IMR-90 (cell line): ENCODE measurements around the gene MCTP1. TPM values are rescaled to one million over a fixed set of nuclear protein-coding genes. Genes with fewer than 3 reads are reported as not detected.
A peak's percentile ranks its signal among the peaks of the same experiment; 100 is the strongest.

Source experiments
- ATAC-seq: fragments of 200-7000 bp; cut with Tn5 transposase; 2 replicates; pipeline ENCODE4 v1.9.1; 2020; ENCODE audit warnings: low read depth, mild to moderate bottlenecking, moderate library complexity
- BruUV-seq: library from RNA; stranded (reverse); fragments of 400-500 nt; replicated peaks from 2 replicates; lab custom pipeline; 2021; lab: Mats Ljungman, UMichigan
- CTCF ChIA-PET: fragments of 300-600 bp; formaldehyde crosslinking; extraction: SDS; loops from one replicate; lab custom pipeline; 2021; ENCODE audit warnings: antibody characterized with exemption; lab: Yijun Ruan, JAX
- POLR2A ChIA-PET: fragments of 300-600 bp; sonication (Branson Sonifier 250); formaldehyde crosslinking; loops from one replicate; lab custom pipeline; 2022; ENCODE audit warnings: antibody characterized with exemption; ENCODE audit not compliant: unreplicated experiment; lab: Charles Lee
- DNase-seq: peaks from one replicate; pipeline ENCODE4 v3.0.0; 2013
- H2AFZ ChIP-seq: replicated peaks from 2 replicates; pipeline ENCODE3; 2013; ENCODE audit warnings: low read length, mild to moderate bottlenecking; ENCODE audit not compliant: poor library complexity
- H2AK5ac ChIP-seq: 2 replicates; pipeline ENCODE4 v1.6.1; 2013; ENCODE audit warnings: low read depth, low read length, inconsistent platforms
- H2AK9ac ChIP-seq: replicated peaks from 2 replicates; pipeline ENCODE3; 2013; ENCODE audit warnings: mild to moderate bottlenecking, low read depth, low read length, moderate library complexity; ENCODE audit not compliant: poor library complexity
- H2BK120ac ChIP-seq: 2 replicates; pipeline ENCODE4 v1.6.1; 2013; ENCODE audit warnings: low read depth, low read length, inconsistent platforms
- H2BK15ac ChIP-seq: 3 replicates; pipeline ENCODE4 v1.6.1; 2013; ENCODE audit warnings: low read depth, low read length, inconsistent platforms
- H2BK20ac ChIP-seq: 2 replicates; pipeline ENCODE4 v1.6.1; 2013; ENCODE audit warnings: low read depth, mild to moderate bottlenecking, inconsistent platforms, low read length, moderate library complexity
- H2BK5ac ChIP-seq: 2 replicates; pipeline ENCODE4 v1.6.1; 2013; ENCODE audit warnings: mild to moderate bottlenecking, low read depth, low read length, inconsistent platforms; ENCODE audit not compliant: poor library complexity, severe bottlenecking
- H3K14ac ChIP-seq: replicated peaks from 2 replicates; pipeline ENCODE4 v1.6.1; 2013; ENCODE audit warnings: low read depth, low read length, inconsistent platforms
- H3K18ac ChIP-seq: 2 replicates; pipeline ENCODE4 v1.6.1; 2013; ENCODE audit warnings: low read depth, low read length, control low read depth
- H3K23ac ChIP-seq: 2 replicates; pipeline ENCODE4 v1.6.1; 2013; ENCODE audit warnings: low read depth, low read length, inconsistent platforms
- H3K27ac ChIP-seq: 2 replicates; pipeline ENCODE4 v1.5.1; 2013; ENCODE audit warnings: mild to moderate bottlenecking, control low read depth, low read length; ENCODE audit not compliant: insufficient read depth
- H3K27me3 ChIP-seq: 2 replicates; pipeline ENCODE4 v1.6.1; 2013; ENCODE audit warnings: low read length; ENCODE audit not compliant: control insufficient read depth, insufficient read depth
- H3K36me3 ChIP-seq: 2 replicates; pipeline ENCODE4 v1.6.1; 2013; ENCODE audit warnings: low read length, mixed read lengths; ENCODE audit not compliant: control insufficient read depth, insufficient read depth
- H3K4ac ChIP-seq: 2 replicates; pipeline ENCODE4 v1.6.1; 2013; ENCODE audit warnings: low read depth, low read length, inconsistent platforms
- H3K4me1 ChIP-seq: 2 replicates; pipeline ENCODE4 v1.6.1; 2013; ENCODE audit warnings: low read length, mixed read lengths; ENCODE audit not compliant: control insufficient read depth, insufficient read depth
- H3K4me2 ChIP-seq: 2 replicates; pipeline ENCODE4 v1.6.1; 2013; ENCODE audit warnings: low read depth, mild to moderate bottlenecking, control low read depth, low read length, moderate library complexity
- H3K4me3 ChIP-seq: 2 replicates; pipeline ENCODE4 v1.5.1; 2013; ENCODE audit warnings: low read depth, mild to moderate bottlenecking, control low read depth, low read length, moderate library complexity; ENCODE audit not compliant: insufficient read depth
- H3K56ac ChIP-seq: 2 replicates; pipeline ENCODE4 v1.6.1; 2013; ENCODE audit warnings: low read length, inconsistent platforms; ENCODE audit not compliant: insufficient read depth; ENCODE audit errors: extremely low read depth
- H3K79me1 ChIP-seq, 2 experiments: 2 replicates each; pipeline ENCODE4 v1.6.1; 2013; ENCODE audit warnings: low read length in 2 of 2, inconsistent platforms in 1 of 2, low read depth in 1 of 2
- H3K9ac ChIP-seq: 2 replicates; pipeline ENCODE4 v1.6.1; 2013; ENCODE audit warnings: low read depth, low read length, control low read depth
- H3K9me1 ChIP-seq: 2 replicates; pipeline ENCODE4 v1.6.1; 2013; ENCODE audit warnings: low read length, inconsistent platforms; ENCODE audit not compliant: insufficient read depth
- H3K9me3 ChIP-seq: 2 replicates; pipeline ENCODE4 v1.6.1; 2013; ENCODE audit warnings: low read length; ENCODE audit not compliant: control insufficient read depth, insufficient read depth
- H4K20me1 ChIP-seq: 2 replicates; pipeline ENCODE4 v1.6.1; 2013; ENCODE audit warnings: low read length, inconsistent platforms; ENCODE audit not compliant: insufficient read depth
- H4K5ac ChIP-seq: 2 replicates; pipeline ENCODE4 v1.6.1; 2013; ENCODE audit warnings: mild to moderate bottlenecking, low read depth, low read length, control low read depth
- H4K8ac ChIP-seq, 2 experiments: 2 replicates each; pipeline ENCODE4 v1.6.1; 2013; ENCODE audit warnings: low read depth in 2 of 2, low read length in 2 of 2, control low read depth in 1 of 2, inconsistent platforms in 1 of 2
- H4K91ac ChIP-seq: 2 replicates; pipeline ENCODE4 v1.6.1; 2013; ENCODE audit warnings: low read depth, low read length, inconsistent platforms; ENCODE audit not compliant: insufficient read depth
- CEBPB ChIP-seq: IDR thresholded peaks from 2 replicates; pipeline ENCODE4 v1.6.1; 2012; ENCODE audit warnings: low read depth, low read length, improper control_type of control experiment
- FOS ChIP-seq: fragments of 150-350 bp; IDR thresholded peaks from 2 replicates; pipeline ENCODE4 v1.6.1; 2016; ENCODE audit warnings: low read depth, low read length
- MAZ ChIP-seq: IDR thresholded peaks from 2 replicates; pipeline ENCODE4 v1.6.1; 2012; ENCODE audit warnings: low read depth, mild to moderate bottlenecking, low read length, improper control_type of control experiment, moderate library complexity, borderline replicate concordance
- MXI1 ChIP-seq: IDR thresholded peaks from 2 replicates; pipeline ENCODE4 v1.6.1; 2012; ENCODE audit warnings: low read depth, mild to moderate bottlenecking, low read length, moderate library complexity, borderline replicate concordance
- NFE2L2 ChIP-seq: fragments of 150-350 bp; IDR thresholded peaks from 2 replicates; pipeline ENCODE4 v1.6.1; 2016; ENCODE audit warnings: low read depth, mild to moderate bottlenecking, low read length
- RFX5 ChIP-seq: IDR thresholded peaks from 2 replicates; pipeline ENCODE4 v1.8.0; 2012; ENCODE audit warnings: low read depth, mild to moderate bottlenecking, low read length, moderate library complexity
- SMC3 ChIP-seq: fragments of 150-350 bp; IDR thresholded peaks from 2 replicates; pipeline ENCODE4 v1.6.1; 2016; ENCODE audit warnings: low read depth, mild to moderate bottlenecking, antibody characterized with exemption, low read length, moderate library complexity
- whole genome bisulfite sequencing, 2 experiments: methylation state at CpG; one replicate each; pipeline versions ENCODE4 v1.1.5 to v1.1.7; 2013; ENCODE audit warnings: missing lambda C conversion rate in 2 of 2; ENCODE audit not compliant: insufficient read length in 1 of 2; ENCODE audit errors: extremely low coverage in 2 of 2; 5-methylcytosine and 5-hydroxymethylcytosine counted together
- dilution Hi-C: fragments of 300-500 bp; cut with HindIII; formaldehyde crosslinking; loops from one replicate; pipeline ENCODE4 v1.14.3; 2018; ENCODE audit warnings: low sequenced_read_pairs; ENCODE audit not compliant: unreplicated experiment
- in situ Hi-C: fragments of 300-500 bp; cut with MboI; formaldehyde crosslinking; loops from 3 replicates; pipeline ENCODE4 v1.14.3; 2019; ENCODE audit warnings: low sequenced_read_pairs, inconsistent platforms, mixed read lengths
- intact Hi-C: fragments of 100-400 bp; cut with micrococcal nuclease; formaldehyde crosslinking; loops from 2 replicates; pipeline ENCODE4 v1.10.0; 2022
- polyA plus RNA-seq, 3 experiments: library from polyadenylated mRNA; depleted of rRNA; stranded (reverse); fragments of >200 nt; gene quantifications; 2 replicates each; pipeline ENCODE4 v1.2.3, GENCODE V29; 2012; ENCODE audit warnings: low replicate concordance in 1 of 3
- total RNA-seq: library from RNA; depleted of rRNA; stranded (reverse); fragments of >200 nt; gene quantifications from 2 replicates; pipeline ENCODE4 v1.2.3, GENCODE V29; 2012
- TF ChIP-seq, protein P1 (sequence below): conservative IDR thresholded peaks from 2 replicates; pipeline ENCODE4 v1.5.1; 2012; ENCODE audit warnings: mild to moderate bottlenecking, low read depth, low read length, improper control_type of control experiment
- TF ChIP-seq, protein P2 (sequence below): fragments of 150-350 bp; IDR thresholded peaks from 2 replicates; pipeline ENCODE4 v1.6.1; 2017; ENCODE audit warnings: mild to moderate bottlenecking, antibody characterized with exemption, low read length, low read depth

Gene MCTP1
- total and polyA plus RNA-seq, 2 of the 4 experiments (the other 2 are of a cell fraction), result 0.21 TPM; not detected in 1

DNA sequence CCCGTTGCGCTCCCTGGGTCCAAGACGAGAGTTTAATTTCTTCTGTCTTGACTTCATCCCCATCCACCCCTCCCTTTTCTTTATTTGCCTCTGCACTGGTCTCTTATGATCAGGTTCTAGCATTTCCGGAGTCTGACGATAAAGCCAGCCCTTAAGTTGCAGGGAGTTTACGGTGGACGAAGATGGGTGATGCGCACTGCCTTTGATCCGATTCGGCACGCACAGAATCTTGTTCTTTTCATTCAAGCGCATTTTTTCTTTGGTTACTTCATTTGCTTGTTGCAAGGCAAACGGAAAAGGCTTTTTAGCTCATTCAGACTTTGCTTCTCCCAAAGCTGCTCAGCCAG is 488 bp upstream of the MCTP1 start:
- Histone ChIP-seq H3K4me1 (no peaks in the 10 kb centered on the region), H3K36me3 (no peaks in the 10 kb centered on the region), H2AFZ (peak overlapping the region; percentile 79), H4K20me1 (no peaks in the 10 kb centered on the region), H3K79me1 (no peaks in the 10 kb centered on the region), H4K5ac (no peak overlapping the region), H3K23ac (no peak overlapping the region), H3K27ac (no peak overlapping the region), H3K9me3 (no peaks in the 10 kb centered on the region), H2BK20ac (no peak overlapping the region), H3K9ac (no peak overlapping the region), H2AK9ac (no peak overlapping the region), H3K56ac (no peak overlapping the region), H2BK15ac (no peak overlapping the region), H2BK120ac (no peak overlapping the region), H3K4ac (no peak overlapping the region), H4K8ac (no peak overlapping the region), H3K18ac (no peak overlapping the region), H2AK5ac (no peak overlapping the region), H3K4me3 (no peak overlapping the region), H3K27me3 (peaks cover 42% of the 10 kb centered on the region), H3K14ac (no peak overlapping the region), H3K4me2 (peak overlapping the region; percentile 54), H2BK5ac (no peak overlapping the region), H4K91ac (no peak overlapping the region), H3K9me1 (no peaks in the 10 kb centered on the region)
- in situ Hi-C loops, result no loop called here
- DNase-seq, result no peak
- no TSS peak for BruUV-seq
- no peak for ATAC-seq
- WGBS, 2 experiments, result 13% methylated on average over 6 of the region's 13 CpGs; no CpG with 5 or more reads in 1 of the 2 experiments
- POLR2A ChIA-PET, result no interaction called here
- intact Hi-C loops, result no loop called here
- TF ChIP-seq FOS (no peak), MXI1 (no peak), CEBPB (no peak), NFE2L2 (no peak), RFX5 (no peak), SMC3 (no peak), MAZ (no peak)
- TF ChIP-seq, protein P1, sequence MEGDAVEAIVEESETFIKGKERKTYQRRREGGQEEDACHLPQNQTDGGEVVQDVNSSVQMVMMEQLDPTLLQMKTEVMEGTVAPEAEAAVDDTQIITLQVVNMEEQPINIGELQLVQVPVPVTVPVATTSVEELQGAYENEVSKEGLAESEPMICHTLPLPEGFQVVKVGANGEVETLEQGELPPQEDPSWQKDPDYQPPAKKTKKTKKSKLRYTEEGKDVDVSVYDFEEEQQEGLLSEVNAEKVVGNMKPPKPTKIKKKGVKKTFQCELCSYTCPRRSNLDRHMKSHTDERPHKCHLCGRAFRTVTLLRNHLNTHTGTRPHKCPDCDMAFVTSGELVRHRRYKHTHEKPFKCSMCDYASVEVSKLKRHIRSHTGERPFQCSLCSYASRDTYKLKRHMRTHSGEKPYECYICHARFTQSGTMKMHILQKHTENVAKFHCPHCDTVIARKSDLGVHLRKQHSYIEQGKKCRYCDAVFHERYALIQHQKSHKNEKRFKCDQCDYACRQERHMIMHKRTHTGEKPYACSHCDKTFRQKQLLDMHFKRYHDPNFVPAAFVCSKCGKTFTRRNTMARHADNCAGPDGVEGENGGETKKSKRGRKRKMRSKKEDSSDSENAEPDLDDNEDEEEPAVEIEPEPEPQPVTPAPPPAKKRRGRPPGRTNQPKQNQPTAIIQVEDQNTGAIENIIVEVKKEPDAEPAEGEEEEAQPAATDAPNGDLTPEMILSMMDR, result no peak
- TF ChIP-seq, protein P2, sequence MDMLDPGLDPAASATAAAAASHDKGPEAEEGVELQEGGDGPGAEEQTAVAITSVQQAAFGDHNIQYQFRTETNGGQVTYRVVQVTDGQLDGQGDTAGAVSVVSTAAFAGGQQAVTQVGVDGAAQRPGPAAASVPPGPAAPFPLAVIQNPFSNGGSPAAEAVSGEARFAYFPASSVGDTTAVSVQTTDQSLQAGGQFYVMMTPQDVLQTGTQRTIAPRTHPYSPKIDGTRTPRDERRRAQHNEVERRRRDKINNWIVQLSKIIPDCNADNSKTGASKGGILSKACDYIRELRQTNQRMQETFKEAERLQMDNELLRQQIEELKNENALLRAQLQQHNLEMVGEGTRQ, result no peak
- dilution Hi-C loops, result no loop called here
- CTCF ChIA-PET, result no interaction called here
